ENCODE data around the gene RICTOR.

- no peak for TF ChIP-seq POLR2A (IDR thresholded peaks at IDR 0.05)
- no peak for TF ChIP-seq CTCF (IDR thresholded peaks at IDR 0.05)
Measured at GRCh38 chr5:39100851-39101396, 26.7 kb upstream of the RICTOR start.

Data from esophagus squamous epithelium (tissue), 4 donors.